K562 treated with DMSO at 1 percent for 12 hours (cell line): ENCODE results near the gene CENPF. TPM values are rescaled to one million over a fixed set of nuclear protein-coding genes. Genes with fewer than 3 reads are reported as not detected.

Experiments used
- total RNA-seq: library from RNA; unstranded; fragments of 300-600 nt; gene quantifications from 2 replicates; pipeline ENCODE4 v1.2.3, GENCODE V29; 2022; ENCODE audit not compliant: insufficient read depth

Gene CENPF, protein sequence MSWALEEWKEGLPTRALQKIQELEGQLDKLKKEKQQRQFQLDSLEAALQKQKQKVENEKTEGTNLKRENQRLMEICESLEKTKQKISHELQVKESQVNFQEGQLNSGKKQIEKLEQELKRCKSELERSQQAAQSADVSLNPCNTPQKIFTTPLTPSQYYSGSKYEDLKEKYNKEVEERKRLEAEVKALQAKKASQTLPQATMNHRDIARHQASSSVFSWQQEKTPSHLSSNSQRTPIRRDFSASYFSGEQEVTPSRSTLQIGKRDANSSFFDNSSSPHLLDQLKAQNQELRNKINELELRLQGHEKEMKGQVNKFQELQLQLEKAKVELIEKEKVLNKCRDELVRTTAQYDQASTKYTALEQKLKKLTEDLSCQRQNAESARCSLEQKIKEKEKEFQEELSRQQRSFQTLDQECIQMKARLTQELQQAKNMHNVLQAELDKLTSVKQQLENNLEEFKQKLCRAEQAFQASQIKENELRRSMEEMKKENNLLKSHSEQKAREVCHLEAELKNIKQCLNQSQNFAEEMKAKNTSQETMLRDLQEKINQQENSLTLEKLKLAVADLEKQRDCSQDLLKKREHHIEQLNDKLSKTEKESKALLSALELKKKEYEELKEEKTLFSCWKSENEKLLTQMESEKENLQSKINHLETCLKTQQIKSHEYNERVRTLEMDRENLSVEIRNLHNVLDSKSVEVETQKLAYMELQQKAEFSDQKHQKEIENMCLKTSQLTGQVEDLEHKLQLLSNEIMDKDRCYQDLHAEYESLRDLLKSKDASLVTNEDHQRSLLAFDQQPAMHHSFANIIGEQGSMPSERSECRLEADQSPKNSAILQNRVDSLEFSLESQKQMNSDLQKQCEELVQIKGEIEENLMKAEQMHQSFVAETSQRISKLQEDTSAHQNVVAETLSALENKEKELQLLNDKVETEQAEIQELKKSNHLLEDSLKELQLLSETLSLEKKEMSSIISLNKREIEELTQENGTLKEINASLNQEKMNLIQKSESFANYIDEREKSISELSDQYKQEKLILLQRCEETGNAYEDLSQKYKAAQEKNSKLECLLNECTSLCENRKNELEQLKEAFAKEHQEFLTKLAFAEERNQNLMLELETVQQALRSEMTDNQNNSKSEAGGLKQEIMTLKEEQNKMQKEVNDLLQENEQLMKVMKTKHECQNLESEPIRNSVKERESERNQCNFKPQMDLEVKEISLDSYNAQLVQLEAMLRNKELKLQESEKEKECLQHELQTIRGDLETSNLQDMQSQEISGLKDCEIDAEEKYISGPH (N-terminal part only)
- total RNA-seq = 12.9 and 45.7 TPM in 2 replicates

DNA sequence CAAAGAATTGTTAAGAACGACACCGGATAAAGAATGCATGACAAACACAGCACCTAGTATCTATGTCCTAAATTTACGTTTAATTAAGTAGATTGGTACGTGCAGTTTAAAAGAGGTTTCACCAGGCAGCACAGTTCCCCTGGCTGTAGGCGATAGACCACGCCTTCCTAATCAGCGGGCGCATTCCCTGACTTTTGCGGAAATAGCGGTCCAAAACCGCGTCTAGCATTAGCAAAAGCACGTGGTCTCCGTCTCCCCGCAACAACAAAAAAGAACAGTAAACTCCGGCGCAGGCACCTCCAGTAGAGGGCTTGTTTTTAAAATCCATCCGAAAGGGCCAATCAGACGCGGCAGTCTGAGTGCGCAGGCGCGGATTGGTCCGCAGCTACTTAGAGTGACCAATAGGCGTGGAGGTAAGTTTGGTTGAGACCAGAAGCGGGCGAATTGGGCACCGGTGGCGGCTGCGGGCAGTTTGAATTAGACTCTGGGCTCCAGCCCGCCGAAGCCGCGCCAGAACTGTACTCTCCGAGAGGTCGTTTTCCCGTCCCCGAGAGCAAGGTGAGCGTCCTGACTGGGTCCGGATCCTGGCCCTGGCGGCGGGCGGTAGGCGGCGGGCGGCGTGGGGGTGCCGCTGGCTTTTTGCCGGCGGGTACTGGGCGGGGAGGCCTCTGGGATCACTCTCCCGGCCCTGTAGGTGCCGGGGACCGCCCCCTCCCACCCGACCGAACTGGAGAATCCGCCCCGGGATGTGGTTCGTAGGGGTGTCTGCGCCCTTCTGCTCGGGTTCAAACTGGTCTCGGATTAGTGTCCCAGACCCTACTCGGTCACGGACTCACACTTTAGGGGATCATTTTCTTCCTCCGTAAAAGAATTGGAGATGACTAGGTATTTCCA, at the start of gene CENPF:
CENPF (plus strand) TSS at position 432 of the 894 bp plus-strand sequence. CDS start 10,560 bp downstream, outside the sequence.

Other genes with a start within 250 kb of the CENPF start
- 0.13 TPM in 1 of 2 replicates, not detected in the other for gene PTPN14, start 51.6 kb upstream of the CENPF start, total RNA-seq